Left lung (tissue), 10 donors: ENCODE data around the gene GRID1. TPM values are rescaled to one million over a fixed set of nuclear protein-coding genes. Genes with fewer than 3 reads are reported as not detected.

Experiments used
- ATAC-seq: fragments of 200-7000 bp; cut with Tn5 transposase; one replicate; pipeline ENCODE4 v1.9.1; 2020; ENCODE audit warnings: moderate library complexity
- DNase-seq, 4 donors: peaks; one replicate each; pipeline ENCODE4 v3.0.0-alpha.2; 2013 to 2020
- H3K27ac ChIP-seq, 2 donors: fragments of 200-600 bp; sonication (generic) in 1 of 2; one replicate each; pipeline versions ENCODE4 v1.5.0 to v1.8.0; 2020 to 2021
- H3K27me3 ChIP-seq, 2 donors: fragments of 200-600 bp; sonication (generic) in 1 of 2; one replicate each; pipeline versions ENCODE4 v1.5.0 to v1.8.0; 2020 to 2021
- H3K36me3 ChIP-seq, 2 donors: fragments of 200-600 bp; sonication (generic) in 1 of 2; one replicate each; pipeline versions ENCODE4 v1.5.0 to v1.8.0; 2020 to 2021
- H3K4me1 ChIP-seq, 2 donors: fragments of 200-600 bp; one replicate each; pipeline ENCODE4 v1.8.0; 2021
- H3K4me3 ChIP-seq, 2 donors: fragments of 200-600 bp; sonication (generic) in 1 of 2; one replicate each; pipeline versions ENCODE4 v1.5.0 to v1.8.0; 2020 to 2021; ENCODE audit warnings: mild to moderate bottlenecking in 1 of 2
- H3K9me3 ChIP-seq, 2 donors: fragments of 200-600 bp; sonication (generic) in 1 of 2; one replicate each; pipeline versions ENCODE4 v1.5.0 to v1.8.0; 2020 to 2021
- intact Hi-C, 2 donors: fragments of 100-400 bp; cut with DNase I; formaldehyde crosslinking; loops; one replicate each; pipeline versions ENCODE4 v1.11.2 to v1.14.2; 2022
- polyA plus RNA-seq, 6 donors: library from polyadenylated mRNA; unstranded; fragments of 120-200 nt; gene quantifications; one replicate each; pipeline ENCODE4 v1.2.1, GENCODE V29; 2013; ENCODE audit not compliant: insufficient read length in 6 of 6
- total RNA-seq, 2 donors: library from RNA; stranded (reverse); fragmentation: NEBNext Ultra II Directional; extraction: Animal tissue kit (Norgen Biotek cat#: 25700); gene quantifications; one replicate each; pipeline ENCODE4 v1.2.1, GENCODE V29; 2021
- TF ChIP-seq, protein P1 (sequence below), 2 donors: fragments of 200-600 bp; sonication (generic) in 1 of 2; IDR thresholded peaks; one replicate each; pipeline versions ENCODE4 v1.5.0 to v1.8.0; 2021; ENCODE audit warnings: antibody characterized with exemption in 2 of 2
- donor health status: DM: no; HTN: yes; CAD: no.
- donor health status: DM: no; HTN: no; CAD: no.

GRID1 gene
- total and polyA plus RNA-seq, 8 donors: 0.81 to 2.6 (median 1.2) TPM

- no peaks in the 10 kb centered on the region for H3K36me3 ChIP-seq
- TF ChIP-seq, protein P1, sequence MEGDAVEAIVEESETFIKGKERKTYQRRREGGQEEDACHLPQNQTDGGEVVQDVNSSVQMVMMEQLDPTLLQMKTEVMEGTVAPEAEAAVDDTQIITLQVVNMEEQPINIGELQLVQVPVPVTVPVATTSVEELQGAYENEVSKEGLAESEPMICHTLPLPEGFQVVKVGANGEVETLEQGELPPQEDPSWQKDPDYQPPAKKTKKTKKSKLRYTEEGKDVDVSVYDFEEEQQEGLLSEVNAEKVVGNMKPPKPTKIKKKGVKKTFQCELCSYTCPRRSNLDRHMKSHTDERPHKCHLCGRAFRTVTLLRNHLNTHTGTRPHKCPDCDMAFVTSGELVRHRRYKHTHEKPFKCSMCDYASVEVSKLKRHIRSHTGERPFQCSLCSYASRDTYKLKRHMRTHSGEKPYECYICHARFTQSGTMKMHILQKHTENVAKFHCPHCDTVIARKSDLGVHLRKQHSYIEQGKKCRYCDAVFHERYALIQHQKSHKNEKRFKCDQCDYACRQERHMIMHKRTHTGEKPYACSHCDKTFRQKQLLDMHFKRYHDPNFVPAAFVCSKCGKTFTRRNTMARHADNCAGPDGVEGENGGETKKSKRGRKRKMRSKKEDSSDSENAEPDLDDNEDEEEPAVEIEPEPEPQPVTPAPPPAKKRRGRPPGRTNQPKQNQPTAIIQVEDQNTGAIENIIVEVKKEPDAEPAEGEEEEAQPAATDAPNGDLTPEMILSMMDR (IDR thresholded peaks at IDR 0.05): no peak
- no peaks in the 10 kb centered on the region for H3K9me3 ChIP-seq
- H3K27me3 ChIP-seq: no peaks in the 10 kb centered on the region
- intact Hi-C loops: no loop called here
- H3K27ac ChIP-seq: no peak overlapping the region
- H3K4me3 ChIP-seq: no peak overlapping the region
- ATAC-seq: no peak
- H3K4me1 ChIP-seq: no peaks in the 10 kb centered on the region
- no peak for DNase-seq
Measured at GRCh38 chr10:85918371-85918770, 448.2 kb downstream of the GRID1 start.

DNA sequence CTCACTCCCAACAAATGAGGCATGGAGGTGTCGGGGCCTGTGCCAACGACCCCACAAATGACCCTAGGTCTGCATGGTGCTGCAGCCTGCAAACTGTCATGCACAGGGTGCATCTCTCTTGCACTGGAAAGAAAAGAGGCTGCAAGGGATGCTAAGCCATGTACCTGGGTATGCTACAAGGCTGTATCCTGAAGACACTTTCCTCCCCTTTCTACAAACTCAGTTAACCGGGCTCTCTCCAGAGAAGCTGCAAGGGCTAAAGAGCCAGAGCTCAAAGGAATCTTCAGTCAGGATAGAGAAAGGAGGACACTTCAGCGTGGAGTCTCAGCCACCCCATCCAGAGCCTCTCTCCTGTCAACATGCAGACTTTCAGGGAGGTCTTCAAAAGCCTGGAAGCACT is 449.0 kb downstream of the GRID1 start:
- TF ChIP-seq, protein P1 (IDR thresholded peaks at IDR 0.05): no peak
- Histone ChIP-seq H3K4me3 (no peak overlapping the region), H3K9me3 (no peaks in the 10 kb centered on the region), H3K27me3 (no peaks in the 10 kb centered on the region), H3K4me1 (no peaks in the 10 kb centered on the region), H3K36me3 (no peaks in the 10 kb centered on the region), H3K27ac (no peak overlapping the region)
- intact Hi-C loops: no loop called here
- no peak for ATAC-seq
- DNase-seq: no peak

DNA sequence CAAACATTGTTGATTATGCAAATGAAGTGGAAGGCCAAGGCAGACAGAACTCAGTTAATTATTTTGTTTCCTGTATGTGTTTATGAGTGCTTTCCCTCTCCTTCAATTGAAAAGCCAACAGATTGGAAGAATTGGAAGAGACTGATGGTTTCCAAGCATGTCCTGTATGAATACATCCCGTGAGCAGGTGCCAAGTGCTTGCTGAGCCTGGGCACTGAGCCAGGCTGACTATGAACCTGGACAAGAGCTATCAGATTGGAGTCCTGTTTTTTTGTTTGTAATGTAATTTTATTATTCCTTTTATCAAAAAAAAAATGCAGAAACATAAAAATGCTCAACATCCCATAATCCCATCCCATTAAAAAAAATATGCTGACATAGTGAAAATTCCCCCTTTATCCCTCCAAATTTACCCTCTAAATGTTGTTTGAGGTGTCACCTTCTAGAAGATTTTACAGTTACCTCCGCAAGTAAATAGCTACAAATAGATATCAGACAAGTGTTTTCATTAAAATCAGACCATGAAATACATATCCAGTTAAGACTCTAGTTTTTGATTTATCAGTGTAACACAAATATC is 449.5 kb downstream of the GRID1 start:
- no peak overlapping the region for H3K4me3 ChIP-seq
- DNase-seq: no peak
- no peak for ATAC-seq
- H3K9me3 ChIP-seq: no peaks in the 10 kb centered on the region
- H3K27me3 ChIP-seq: no peaks in the 10 kb centered on the region
- intact Hi-C loops: no loop called here
- H3K36me3 ChIP-seq: no peaks in the 10 kb centered on the region
- no peaks in the 10 kb centered on the region for H3K4me1 ChIP-seq
- TF ChIP-seq, protein P1 (IDR thresholded peaks at IDR 0.05): no peak
- no peak overlapping the region for H3K27ac ChIP-seq

- ATAC-seq (no peak), DNase-seq (no peak)
- no peak overlapping the region for H3K27ac ChIP-seq
- H3K27me3 ChIP-seq: no peaks in the 10 kb centered on the region
- no peaks in the 10 kb centered on the region for H3K4me1 ChIP-seq
- no peak overlapping the region for H3K4me3 ChIP-seq
- intact Hi-C loops: no loop called here
- TF ChIP-seq, protein P1 (IDR thresholded peaks at IDR 0.05): no peak
- no peaks in the 10 kb centered on the region for H3K9me3 ChIP-seq
- no peaks in the 10 kb centered on the region for H3K36me3 ChIP-seq
Measured at GRCh38 chr10:85916286-85916685, 450.3 kb downstream of the GRID1 start.

- Histone ChIP-seq H3K9me3 (no peaks in the 10 kb centered on the region), H3K4me3 (no peak overlapping the region), H3K4me1 (no peaks in the 10 kb centered on the region), H3K27me3 (no peaks in the 10 kb centered on the region), H3K36me3 (no peaks in the 10 kb centered on the region), H3K27ac (no peak overlapping the region)
- TF ChIP-seq, protein P1 (IDR thresholded peaks at IDR 0.05): no peak
- ATAC-seq: no peak
- intact Hi-C loops: no loop called here
- DNase-seq: no peak
Measured at GRCh38 chr10:85915245-85915846, 451.2 kb downstream of the GRID1 start.
